Mucosa of descending colon (tissue), 3 donors: ENCODE measurements around the gene RPS14. TPM values are rescaled to one million over a fixed set of nuclear protein-coding genes. Genes with fewer than 3 reads are reported as not detected.

Experiments used
- ATAC-seq: fragments of 200-7000 bp; cut with Tn5 transposase; one replicate; pipeline ENCODE4 v1.9.1; 2020; ENCODE audit warnings: mild to moderate bottlenecking, moderate library complexity
- DNase-seq, 3 donors: peaks; one replicate each; pipeline ENCODE4 v3.0.0-alpha.2; 2020
- H3K36me3 ChIP-seq: fragments of 200-600 bp; one replicate; pipeline ENCODE4 v1.8.0; 2021; ENCODE audit warnings: low read depth, mild to moderate bottlenecking
- H3K4me1 ChIP-seq: fragments of 200-600 bp; one replicate; pipeline ENCODE4 v1.8.0; 2021; ENCODE audit warnings: low read depth, mild to moderate bottlenecking
- H3K4me3 ChIP-seq: fragments of 200-600 bp; one replicate; pipeline ENCODE4 v1.8.0; 2021; ENCODE audit warnings: mild to moderate bottlenecking
- H3K9me3 ChIP-seq: fragments of 200-600 bp; one replicate; pipeline ENCODE4 v1.8.0; 2021; ENCODE audit warnings: mild to moderate bottlenecking
- CTCF ChIP-seq: fragments of 200-600 bp; IDR thresholded peaks from one replicate; pipeline ENCODE4 v1.8.0; 2022; ENCODE audit warnings: antibody characterized with exemption, mild to moderate bottlenecking
- intact Hi-C, 2 donors: fragments of 100-400 bp; cut with DNase I in 1 of 2; cut with micrococcal nuclease in 1 of 2; formaldehyde crosslinking; loops; one replicate each; pipeline versions ENCODE4 v1.11.0 to v1.11.1; 2022; cut with DNase I, micrococcal nuclease
- total RNA-seq, 3 donors: library from RNA; stranded (reverse); fragmentation: NEBNext Ultra II Directional in 2 of 3; extraction: Animal tissue kit (Norgen Biotek cat#: 25700) in 2 of 3; gene quantifications; one replicate each; pipeline versions ENCODE4 v1.2.1 to v1.2.4, GENCODE V29; 2021 to 2023
- donor health status: DM: no; HTN: no; CAD: no; lungs with moderate emphysema.
- donor health status: DM: no; HTN: no; CAD: no.
- donor health status: DM: no; HTN: yes; CAD: no.

Gene RPS14
- total RNA-seq, 3 donors from 2014 or later = 1,569 to 1,671 (median 1,618) TPM

DNA sequence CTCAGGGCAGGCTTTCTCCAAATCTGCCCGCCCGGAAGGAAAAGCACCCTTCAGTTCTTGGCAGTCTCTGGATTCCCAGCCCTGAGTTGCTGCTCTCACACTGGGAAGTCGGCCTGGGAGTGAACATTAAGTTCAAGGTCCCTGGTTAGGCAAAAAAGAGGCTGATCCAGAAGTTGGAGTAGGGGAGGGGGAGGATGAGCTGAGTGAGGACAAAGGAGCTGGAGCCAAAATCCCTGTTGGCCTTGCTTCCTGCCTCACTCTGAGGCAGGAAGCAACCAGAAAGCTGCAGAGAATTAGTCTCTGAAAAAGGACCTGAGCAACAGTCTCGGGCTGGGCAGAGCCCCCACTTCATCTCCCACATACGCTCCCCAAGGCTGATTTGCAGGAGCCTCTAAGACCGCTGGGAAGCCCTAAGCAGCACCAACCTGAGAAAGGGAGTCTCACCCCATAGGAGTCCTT is 15.0 kb upstream of the RPS14 start:
- peak; percentile 10 for ATAC-seq
- intact Hi-C loops = loop anchor here in 1 of 2 donors (10.0 kb wide), 1 partner anchor 60 kb away; no protein-coding TSS in a partner anchor
- H3K4me3 ChIP-seq = no peak overlapping the region
- no peak for TF ChIP-seq CTCF
- no peaks in the 10 kb centered on the region for H3K4me1 ChIP-seq
- H3K36me3 ChIP-seq = no peaks in the 10 kb centered on the region
- H3K9me3 ChIP-seq = no peaks in the 10 kb centered on the region
- DNase-seq = no peak

- Histone ChIP-seq H3K4me1 (no peaks in the 10 kb centered on the region), H3K4me3 (no peak overlapping the region), H3K36me3 (no peaks in the 10 kb centered on the region), H3K9me3 (no peaks in the 10 kb centered on the region)
- no peak for TF ChIP-seq CTCF
- intact Hi-C loops = loop anchor here in 1 of 2 donors (10.0 kb wide), 1 partner anchor 64 kb away; no protein-coding TSS in a partner anchor
- ATAC-seq = peak; percentile 34
- peak in 1 of 3 donors; percentile 61 for DNase-seq
Measured at GRCh38 chr5:150461231-150461630, 11.7 kb upstream of the RPS14 start.

- Histone ChIP-seq H3K4me1 (no peaks in the 10 kb centered on the region), H3K4me3 (no peak overlapping the region), H3K36me3 (no peaks in the 10 kb centered on the region), H3K9me3 (no peaks in the 10 kb centered on the region)
- TF ChIP-seq CTCF = no peak
- ATAC-seq = no peak
- intact Hi-C loops = loop anchor here in 1 of 2 donors (10.0 kb wide), 1 partner anchor 64 kb away; no protein-coding TSS in a partner anchor
- no peak for DNase-seq
Measured at GRCh38 chr5:150460781-150461180, 11.2 kb upstream of the RPS14 start.

GRCh38 chr5:150458802-150459557 is 9.4 kb upstream of the RPS14 start:
- no peaks in the 10 kb centered on the region for H3K4me1 ChIP-seq
- TF ChIP-seq CTCF = peak; percentile 85
- no peaks in the 10 kb centered on the region for H3K36me3 ChIP-seq
- ATAC-seq = peak; percentile 98
- intact Hi-C loops = loop anchor here (2.0 to 5.0 kb wide), 2 partner anchors 68 to 84 kb away; no protein-coding TSS in a partner anchor
- no peaks in the 10 kb centered on the region for H3K9me3 ChIP-seq
- H3K4me3 ChIP-seq = no peak overlapping the region
- DNase-seq = peak; percentile 88 to 93 (median 89)

GRCh38 chr5:150457562-150458240 is 8.2 kb upstream of the RPS14 start:
- ATAC-seq = no peak
- Histone ChIP-seq H3K9me3 (no peaks in the 10 kb centered on the region), H3K4me3 (no peak overlapping the region), H3K4me1 (no peaks in the 10 kb centered on the region), H3K36me3 (no peaks in the 10 kb centered on the region)
- intact Hi-C loops = loop anchor here (2.0 to 5.0 kb wide), 2 partner anchors 70 to 85 kb away; no protein-coding TSS in a partner anchor
- no peak for TF ChIP-seq CTCF
- DNase-seq = no peak
